ENCODE measurements around the gene TPK1.

The TPK1 gene

GRCh38 chr7:144665689-144666381 is 170.0 kb downstream of the TPK1 start:
- no peak overlapping the region for H3K27ac ChIP-seq (ENCODE audit: low read depth in 2 of 2, low read length in 2 of 2)
- H3K36me3 ChIP-seq (ENCODE audit: control insufficient read depth in 2 of 2, insufficient read depth in 2 of 2, low read length in 2 of 2): no peaks in the 10 kb centered on the region
- H3K4me1 ChIP-seq (ENCODE audit: control insufficient read depth in 2 of 2, insufficient read depth in 2 of 2, low read length in 2 of 2): no peaks in the 10 kb centered on the region
- no peak overlapping the region for H3K4me3 ChIP-seq (ENCODE audit: low read length in 2 of 2)
- no peaks in the 10 kb centered on the region for H3K9me3 ChIP-seq (ENCODE audit: control insufficient read depth in 2 of 2, low read length in 2 of 2)
- H3K9ac ChIP-seq (ENCODE audit: low read depth in 1 of 2, low read length in 2 of 2): no peak overlapping the region
- H3K27me3 ChIP-seq (ENCODE audit: control insufficient read depth in 2 of 2, insufficient read depth in 2 of 2, low read length in 2 of 2): no peaks in the 10 kb centered on the region

GRCh38 chr7:144659211-144659610 is 176.6 kb downstream of the TPK1 start:
- no peaks in the 10 kb centered on the region for H3K27me3 ChIP-seq (ENCODE audit: control insufficient read depth in 2 of 2, insufficient read depth in 2 of 2, low read length in 2 of 2)
- H3K36me3 ChIP-seq (ENCODE audit: control insufficient read depth in 2 of 2, insufficient read depth in 2 of 2, low read length in 2 of 2): no peaks in the 10 kb centered on the region
- no peak overlapping the region for H3K9ac ChIP-seq (ENCODE audit: low read depth in 1 of 2, low read length in 2 of 2)
- H3K9me3 ChIP-seq (ENCODE audit: control insufficient read depth in 2 of 2, low read length in 2 of 2): no peaks in the 10 kb centered on the region
- H3K4me3 ChIP-seq (ENCODE audit: low read length in 2 of 2): no peak overlapping the region
- H3K4me1 ChIP-seq (ENCODE audit: control insufficient read depth in 2 of 2, insufficient read depth in 2 of 2, low read length in 2 of 2): no peaks in the 10 kb centered on the region
- H3K27ac ChIP-seq (ENCODE audit: low read depth in 2 of 2, low read length in 2 of 2): no peak overlapping the region

GRCh38 chr7:144656965-144657517 is 178.8 kb downstream of the TPK1 start:
- no peaks in the 10 kb centered on the region for H3K36me3 ChIP-seq (ENCODE audit: control insufficient read depth in 2 of 2, insufficient read depth in 2 of 2, low read length in 2 of 2)
- no peak overlapping the region for H3K9ac ChIP-seq (ENCODE audit: low read depth in 1 of 2, low read length in 2 of 2)
- H3K9me3 ChIP-seq (ENCODE audit: control insufficient read depth in 2 of 2, low read length in 2 of 2): no peaks in the 10 kb centered on the region
- no peak overlapping the region for H3K4me3 ChIP-seq (ENCODE audit: low read length in 2 of 2)
- no peak overlapping the region for H3K27ac ChIP-seq (ENCODE audit: low read depth in 2 of 2, low read length in 2 of 2)
- no peaks in the 10 kb centered on the region for H3K27me3 ChIP-seq (ENCODE audit: control insufficient read depth in 2 of 2, insufficient read depth in 2 of 2, low read length in 2 of 2)
- H3K4me1 ChIP-seq (ENCODE audit: control insufficient read depth in 2 of 2, insufficient read depth in 2 of 2, low read length in 2 of 2): no peaks in the 10 kb centered on the region

- no peak overlapping the region for H3K27ac ChIP-seq (ENCODE audit: low read depth in 2 of 2, low read length in 2 of 2)
- H3K9me3 ChIP-seq (ENCODE audit: control insufficient read depth in 2 of 2, low read length in 2 of 2): no peaks in the 10 kb centered on the region
- H3K27me3 ChIP-seq (ENCODE audit: control insufficient read depth in 2 of 2, insufficient read depth in 2 of 2, low read length in 2 of 2): no peaks in the 10 kb centered on the region
- H3K4me3 ChIP-seq (ENCODE audit: low read length in 2 of 2): no peak overlapping the region
- no peak overlapping the region for H3K9ac ChIP-seq (ENCODE audit: low read depth in 1 of 2, low read length in 2 of 2)
- no peaks in the 10 kb centered on the region for H3K36me3 ChIP-seq (ENCODE audit: control insufficient read depth in 2 of 2, insufficient read depth in 2 of 2, low read length in 2 of 2)
- no peaks in the 10 kb centered on the region for H3K4me1 ChIP-seq (ENCODE audit: control insufficient read depth in 2 of 2, insufficient read depth in 2 of 2, low read length in 2 of 2)
Measured at GRCh38 chr7:144653449-144653848, 182.4 kb downstream of the TPK1 start.

GRCh38 chr7:144650439-144650838 is 185.4 kb downstream of the TPK1 start:
- no peak overlapping the region for H3K9ac ChIP-seq (ENCODE audit: low read depth in 1 of 2, low read length in 2 of 2)
- no peaks in the 10 kb centered on the region for H3K9me3 ChIP-seq (ENCODE audit: control insufficient read depth in 2 of 2, low read length in 2 of 2)
- no peaks in the 10 kb centered on the region for H3K27me3 ChIP-seq (ENCODE audit: control insufficient read depth in 2 of 2, insufficient read depth in 2 of 2, low read length in 2 of 2)
- no peaks in the 10 kb centered on the region for H3K4me1 ChIP-seq (ENCODE audit: control insufficient read depth in 2 of 2, insufficient read depth in 2 of 2, low read length in 2 of 2)
- no peaks in the 10 kb centered on the region for H3K36me3 ChIP-seq (ENCODE audit: control insufficient read depth in 2 of 2, insufficient read depth in 2 of 2, low read length in 2 of 2)
- no peak overlapping the region for H3K4me3 ChIP-seq (ENCODE audit: low read length in 2 of 2)
- no peak overlapping the region for H3K27ac ChIP-seq (ENCODE audit: low read depth in 2 of 2, low read length in 2 of 2)

GRCh38 chr7:144649120-144649519 is 186.7 kb downstream of the TPK1 start:
- Histone ChIP-seq H3K27ac (ENCODE audit: low read depth in 2 of 2, low read length in 2 of 2) (no peak overlapping the region), H3K4me1 (ENCODE audit: control insufficient read depth in 2 of 2, insufficient read depth in 2 of 2, low read length in 2 of 2) (no peaks in the 10 kb centered on the region), H3K36me3 (ENCODE audit: control insufficient read depth in 2 of 2, insufficient read depth in 2 of 2, low read length in 2 of 2) (no peaks in the 10 kb centered on the region), H3K9ac (ENCODE audit: low read depth in 1 of 2, low read length in 2 of 2) (no peak overlapping the region), H3K9me3 (ENCODE audit: control insufficient read depth in 2 of 2, low read length in 2 of 2) (no peaks in the 10 kb centered on the region), H3K4me3 (ENCODE audit: low read length in 2 of 2) (no peak overlapping the region), H3K27me3 (ENCODE audit: control insufficient read depth in 2 of 2, insufficient read depth in 2 of 2, low read length in 2 of 2) (no peaks in the 10 kb centered on the region)

GRCh38 chr7:144641389-144642044 is 194.3 kb downstream of the TPK1 start:
- no peak overlapping the region for H3K4me3 ChIP-seq (ENCODE audit: low read length in 2 of 2)
- H3K36me3 ChIP-seq (ENCODE audit: control insufficient read depth in 2 of 2, insufficient read depth in 2 of 2, low read length in 2 of 2): no peaks in the 10 kb centered on the region
- no peak overlapping the region for H3K27ac ChIP-seq (ENCODE audit: low read depth in 2 of 2, low read length in 2 of 2)
- no peaks in the 10 kb centered on the region for H3K9me3 ChIP-seq (ENCODE audit: control insufficient read depth in 2 of 2, low read length in 2 of 2)
- H3K9ac ChIP-seq (ENCODE audit: low read depth in 1 of 2, low read length in 2 of 2): no peak overlapping the region
- H3K27me3 ChIP-seq (ENCODE audit: control insufficient read depth in 2 of 2, insufficient read depth in 2 of 2, low read length in 2 of 2): no peaks in the 10 kb centered on the region
- H3K4me1 ChIP-seq (ENCODE audit: control insufficient read depth in 2 of 2, insufficient read depth in 2 of 2, low read length in 2 of 2): peaks cover 0 to 2% of the 10 kb centered on the region in 2 donors

- Histone ChIP-seq H3K9ac (ENCODE audit: low read depth in 1 of 2, low read length in 2 of 2) (no peak overlapping the region), H3K9me3 (ENCODE audit: control insufficient read depth in 2 of 2, low read length in 2 of 2) (no peaks in the 10 kb centered on the region), H3K4me1 (ENCODE audit: control insufficient read depth in 2 of 2, insufficient read depth in 2 of 2, low read length in 2 of 2) (no peaks in the 10 kb centered on the region), H3K4me3 (ENCODE audit: low read length in 2 of 2) (no peak overlapping the region), H3K27me3 (ENCODE audit: control insufficient read depth in 2 of 2, insufficient read depth in 2 of 2, low read length in 2 of 2) (no peaks in the 10 kb centered on the region), H3K36me3 (ENCODE audit: control insufficient read depth in 2 of 2, insufficient read depth in 2 of 2, low read length in 2 of 2) (no peaks in the 10 kb centered on the region), H3K27ac (ENCODE audit: low read depth in 2 of 2, low read length in 2 of 2) (no peak overlapping the region)
Measured at GRCh38 chr7:144632724-144633123, 203.1 kb downstream of the TPK1 start.

GRCh38 chr7:144629598-144629997 is 206.3 kb downstream of the TPK1 start:
- H3K9ac ChIP-seq (ENCODE audit: low read depth in 1 of 2, low read length in 2 of 2): no peak overlapping the region
- H3K4me3 ChIP-seq (ENCODE audit: low read length in 2 of 2): no peak overlapping the region
- no peak overlapping the region for H3K27ac ChIP-seq (ENCODE audit: low read depth in 2 of 2, low read length in 2 of 2)
- no peaks in the 10 kb centered on the region for H3K27me3 ChIP-seq (ENCODE audit: control insufficient read depth in 2 of 2, insufficient read depth in 2 of 2, low read length in 2 of 2)
- H3K36me3 ChIP-seq (ENCODE audit: control insufficient read depth in 2 of 2, insufficient read depth in 2 of 2, low read length in 2 of 2): no peaks in the 10 kb centered on the region
- H3K9me3 ChIP-seq (ENCODE audit: control insufficient read depth in 2 of 2, low read length in 2 of 2): no peaks in the 10 kb centered on the region
- no peaks in the 10 kb centered on the region for H3K4me1 ChIP-seq (ENCODE audit: control insufficient read depth in 2 of 2, insufficient read depth in 2 of 2, low read length in 2 of 2)

GRCh38 chr7:144629011-144629410 is 206.8 kb downstream of the TPK1 start:
- no peak overlapping the region for H3K9ac ChIP-seq (ENCODE audit: low read depth in 1 of 2, low read length in 2 of 2)
- H3K27me3 ChIP-seq (ENCODE audit: control insufficient read depth in 2 of 2, insufficient read depth in 2 of 2, low read length in 2 of 2): no peaks in the 10 kb centered on the region
- no peaks in the 10 kb centered on the region for H3K9me3 ChIP-seq (ENCODE audit: control insufficient read depth in 2 of 2, low read length in 2 of 2)
- H3K4me1 ChIP-seq (ENCODE audit: control insufficient read depth in 2 of 2, insufficient read depth in 2 of 2, low read length in 2 of 2): no peaks in the 10 kb centered on the region
- H3K27ac ChIP-seq (ENCODE audit: low read depth in 2 of 2, low read length in 2 of 2): no peak overlapping the region
- H3K4me3 ChIP-seq (ENCODE audit: low read length in 2 of 2): no peak overlapping the region
- no peaks in the 10 kb centered on the region for H3K36me3 ChIP-seq (ENCODE audit: control insufficient read depth in 2 of 2, insufficient read depth in 2 of 2, low read length in 2 of 2)
